Neuronal stem cell (in vitro differentiated cells): ENCODE data around the gene ZFYVE28.

Experiments
- DNase-seq: peaks from one replicate; pipeline ENCODE4 v3.0.0-alpha.2; 2013; ENCODE audit warnings: low spot score
- H2AFZ ChIP-seq: one replicate; pipeline ENCODE4 v1.6.1; 2013; ENCODE audit warnings: mild to moderate bottlenecking, low read length, inconsistent platforms
- H2AK5ac ChIP-seq: 2 replicates; pipeline ENCODE4 v1.6.1; 2013; ENCODE audit warnings: low read depth, mild to moderate bottlenecking, inconsistent platforms, low read length, moderate library complexity, mixed read lengths
- H2BK120ac ChIP-seq: 2 replicates; pipeline ENCODE4 v1.6.1; 2013; ENCODE audit warnings: low read depth, mild to moderate bottlenecking, inconsistent platforms, low read length, moderate library complexity, mixed read lengths
- H2BK12ac ChIP-seq: one replicate; pipeline ENCODE4 v1.6.1; 2013; ENCODE audit warnings: low read length, inconsistent platforms
- H2BK15ac ChIP-seq: 2 replicates; pipeline ENCODE4 v1.6.1; 2013; ENCODE audit warnings: mild to moderate bottlenecking, low read length, inconsistent platforms, mixed read lengths
- H2BK5ac ChIP-seq: one replicate; pipeline ENCODE4 v1.6.1; 2013; ENCODE audit warnings: inconsistent platforms, mild to moderate bottlenecking, low read length, moderate library complexity
- H3K14ac ChIP-seq: one replicate; pipeline ENCODE4 v1.6.1; 2013; ENCODE audit warnings: low read length, inconsistent platforms
- H3K18ac ChIP-seq: 2 replicates; pipeline ENCODE4 v1.6.1; 2013; ENCODE audit warnings: low read length, inconsistent platforms
- H3K23ac ChIP-seq: 2 replicates; pipeline ENCODE4 v1.6.1; 2013; ENCODE audit warnings: low read depth, mild to moderate bottlenecking, mixed read lengths, low read length, inconsistent platforms; ENCODE audit not compliant: poor library complexity
- H3K27ac ChIP-seq: replicated peaks from 3 replicates; pipeline ENCODE4 v1.5.1; 2013; ENCODE audit warnings: low read length, inconsistent platforms
- H3K27me3 ChIP-seq, 3 experiments: 2 replicates each; pipeline ENCODE4 v1.6.1; 2013; ENCODE audit warnings: low read length in 3 of 3, mild to moderate bottlenecking in 2 of 3, inconsistent platforms in 1 of 3, low read depth in 1 of 3, mixed read lengths in 1 of 3, moderate library complexity in 1 of 3; ENCODE audit not compliant: control insufficient read depth in 3 of 3, insufficient read depth in 3 of 3
- H3K36me3 ChIP-seq, 2 donors: replicated peaks in 1 of 2; 2 replicates each; pipeline ENCODE4 v1.6.1; 2013; ENCODE audit warnings: low read length in 2 of 2; ENCODE audit not compliant: control insufficient read depth in 2 of 2, insufficient read depth in 2 of 2
- H3K4ac ChIP-seq: 2 replicates; pipeline ENCODE4 v1.6.1; 2013; ENCODE audit warnings: inconsistent platforms, mild to moderate bottlenecking, low read length, moderate library complexity
- H3K4me1 ChIP-seq, 2 donors: 1 replicate in 1 of 2; 2 replicates in 1 of 2; pipeline ENCODE4 v1.6.1; 2013; ENCODE audit warnings: low read length in 2 of 2, low read depth in 1 of 2; ENCODE audit not compliant: control insufficient read depth in 2 of 2, insufficient read depth in 1 of 2
- H3K4me2 ChIP-seq: one replicate; pipeline ENCODE4 v1.6.1; 2013; ENCODE audit warnings: mild to moderate bottlenecking, low read length, inconsistent platforms; ENCODE audit not compliant: insufficient read depth, poor library complexity, severe bottlenecking
- H3K4me3 ChIP-seq, 2 donors: 2 replicates each; pipeline ENCODE4 v1.5.1; 2013; ENCODE audit warnings: low read length in 2 of 2, mild to moderate bottlenecking in 2 of 2, inconsistent platforms in 1 of 2, moderate library complexity in 1 of 2
- H3K79me1 ChIP-seq: one replicate; pipeline ENCODE4 v1.6.1; 2013; ENCODE audit warnings: low read depth, mild to moderate bottlenecking, inconsistent platforms, low read length, moderate library complexity
- H3K9ac ChIP-seq: one replicate; pipeline ENCODE4 v1.6.1; 2013; ENCODE audit warnings: mild to moderate bottlenecking, low read depth, low read length, inconsistent platforms; ENCODE audit not compliant: poor library complexity
- H3K9me3 ChIP-seq, 2 donors: replicated peaks in 1 of 2; 2 replicates each; pipeline versions ENCODE3 to v1.6.1; 2013; ENCODE audit warnings: low read length in 2 of 2, mild to moderate bottlenecking in 2 of 2, inconsistent platforms in 1 of 2, low read depth in 1 of 2, mixed read lengths in 1 of 2, moderate library complexity in 1 of 2; ENCODE audit not compliant: control insufficient read depth in 2 of 2, insufficient read depth in 1 of 2
- H4K8ac ChIP-seq: one replicate; pipeline ENCODE4 v1.6.1; 2013; ENCODE audit warnings: low read depth, mild to moderate bottlenecking, inconsistent platforms, low read length, moderate library complexity
- H4K91ac ChIP-seq: one replicate; pipeline ENCODE4 v1.6.1; 2013; ENCODE audit warnings: low read length, low read depth, mild to moderate bottlenecking, inconsistent platforms; ENCODE audit not compliant: poor library complexity
- WGBS, 2 donors: extraction: QIAGEN DNeasy Blood & Tissue Kit; methylation state at CpG; one replicate each; pipeline ENCODE4 v1.1.7; 2013; ENCODE audit warnings: missing lambda C conversion rate in 2 of 2, mixed read lengths in 1 of 2; ENCODE audit not compliant: insufficient read length in 2 of 2, insufficient replicate concordance in 1 of 2; ENCODE audit errors: extremely low coverage in 2 of 2; 5-methylcytosine and 5-hydroxymethylcytosine counted together

Gene ZFYVE28

DNA sequence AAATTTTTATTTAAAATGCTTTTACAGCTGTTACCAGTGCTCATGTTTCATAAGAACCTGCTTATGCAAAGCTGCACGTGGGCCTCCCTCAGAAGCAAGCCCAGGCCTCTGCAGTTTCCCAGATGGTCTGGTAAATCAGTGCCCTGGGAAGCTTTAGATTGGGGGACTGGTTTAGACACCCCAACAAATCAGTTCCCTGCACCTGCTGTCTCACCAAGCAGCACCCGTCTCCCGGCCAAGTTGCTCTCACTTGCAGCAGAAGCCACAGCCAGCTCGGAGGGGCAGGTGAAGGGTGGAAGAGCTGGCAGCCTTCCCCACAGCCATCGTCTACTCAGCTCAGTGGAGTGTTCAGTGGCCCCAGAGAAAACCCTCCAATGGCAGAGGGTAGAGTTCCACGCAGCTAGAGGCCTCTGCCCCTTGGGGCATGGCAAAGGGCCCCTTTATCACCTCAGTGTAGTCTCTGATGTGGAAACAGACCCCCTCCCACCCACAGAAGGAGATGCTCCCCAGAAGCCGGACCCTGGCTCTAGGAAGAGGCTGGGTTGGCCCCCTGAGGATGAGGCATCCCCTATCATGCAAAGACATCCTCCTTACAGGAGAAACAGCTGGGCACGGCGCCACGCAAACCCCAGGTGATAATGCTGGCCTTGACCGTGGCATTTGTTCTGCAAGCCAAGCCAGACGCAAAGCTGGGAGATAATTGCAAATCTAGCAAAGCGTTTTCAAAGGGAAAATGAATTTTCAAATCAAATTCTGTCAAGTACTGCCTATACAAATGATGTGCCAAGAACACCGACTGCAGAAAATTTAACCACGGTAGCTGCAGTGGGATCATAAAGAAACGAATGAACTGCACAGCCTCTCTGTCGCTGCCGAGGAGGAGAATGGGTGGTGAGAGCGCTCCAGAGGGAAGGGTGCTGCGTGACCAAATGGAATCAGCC is 51.9 kb downstream of the ZFYVE28 start:
- Histone ChIP-seq H3K23ac (no peak overlapping the region), H3K4me2 (no peak overlapping the region), H2BK120ac (no peak overlapping the region), H2AK5ac (peak overlapping the region; percentile 83), H3K27me3 (peaks cover 0 to 22% (median 0%) of the 10 kb centered on the region in 3 experiments), H3K18ac (no peak overlapping the region), H3K9me3 (peaks cover 2 to 3% of the 10 kb centered on the region in 2 donors), H2BK15ac (no peak overlapping the region), H3K14ac (no peak overlapping the region), H3K36me3 (no peaks in the 10 kb centered on the region), H3K4ac (no peak overlapping the region), H3K4me1 (no peaks in the 10 kb centered on the region), H4K91ac (no peak overlapping the region), H2BK12ac (no peak overlapping the region), H3K4me3 (no peak overlapping the region), H2BK5ac (no peak overlapping the region), H3K27ac (no peak overlapping the region), H4K8ac (no peak overlapping the region), H2AFZ (no peak overlapping the region), H3K9ac (no peak overlapping the region), H3K79me1 (no peaks in the 10 kb centered on the region)
- no peak for DNase-seq
- WGBS, 2 donors, result no CpG with 5 or more reads among the region's 20 CpGs

GRCh38 chr4:2365913-2366210 is 52.6 kb downstream of the ZFYVE28 start:
- no peak overlapping the region for H3K23ac ChIP-seq
- no peak overlapping the region for H3K9ac ChIP-seq
- no peak overlapping the region for H2BK12ac ChIP-seq
- DNase-seq, result no peak
- no CpG with 5 or more reads among the region's 9 CpGs for WGBS, 2 donors
- H3K4ac ChIP-seq, result no peak overlapping the region
- H3K27me3 ChIP-seq, result peaks cover 0 to 27% (median 0%) of the 10 kb centered on the region in 3 experiments
- peak overlapping the region; percentile 15 for H2BK15ac ChIP-seq
- H3K27ac ChIP-seq, result no peak overlapping the region
- no peak overlapping the region for H2AFZ ChIP-seq
- no peak overlapping the region for H2BK5ac ChIP-seq
- H2AK5ac ChIP-seq, result no peak overlapping the region
- no peak overlapping the region for H2BK120ac ChIP-seq
- no peaks in the 10 kb centered on the region for H3K36me3 ChIP-seq
- H3K4me3 ChIP-seq, result no peak overlapping the region
- no peak overlapping the region for H3K4me2 ChIP-seq
- H4K91ac ChIP-seq, result no peak overlapping the region
- no peaks in the 10 kb centered on the region for H3K79me1 ChIP-seq
- H4K8ac ChIP-seq, result no peak overlapping the region
- no peaks in the 10 kb centered on the region for H3K4me1 ChIP-seq
- no peak overlapping the region for H3K18ac ChIP-seq
- H3K14ac ChIP-seq, result no peak overlapping the region
- H3K9me3 ChIP-seq, result peaks cover 2 to 3% of the 10 kb centered on the region in 2 donors

DNA sequence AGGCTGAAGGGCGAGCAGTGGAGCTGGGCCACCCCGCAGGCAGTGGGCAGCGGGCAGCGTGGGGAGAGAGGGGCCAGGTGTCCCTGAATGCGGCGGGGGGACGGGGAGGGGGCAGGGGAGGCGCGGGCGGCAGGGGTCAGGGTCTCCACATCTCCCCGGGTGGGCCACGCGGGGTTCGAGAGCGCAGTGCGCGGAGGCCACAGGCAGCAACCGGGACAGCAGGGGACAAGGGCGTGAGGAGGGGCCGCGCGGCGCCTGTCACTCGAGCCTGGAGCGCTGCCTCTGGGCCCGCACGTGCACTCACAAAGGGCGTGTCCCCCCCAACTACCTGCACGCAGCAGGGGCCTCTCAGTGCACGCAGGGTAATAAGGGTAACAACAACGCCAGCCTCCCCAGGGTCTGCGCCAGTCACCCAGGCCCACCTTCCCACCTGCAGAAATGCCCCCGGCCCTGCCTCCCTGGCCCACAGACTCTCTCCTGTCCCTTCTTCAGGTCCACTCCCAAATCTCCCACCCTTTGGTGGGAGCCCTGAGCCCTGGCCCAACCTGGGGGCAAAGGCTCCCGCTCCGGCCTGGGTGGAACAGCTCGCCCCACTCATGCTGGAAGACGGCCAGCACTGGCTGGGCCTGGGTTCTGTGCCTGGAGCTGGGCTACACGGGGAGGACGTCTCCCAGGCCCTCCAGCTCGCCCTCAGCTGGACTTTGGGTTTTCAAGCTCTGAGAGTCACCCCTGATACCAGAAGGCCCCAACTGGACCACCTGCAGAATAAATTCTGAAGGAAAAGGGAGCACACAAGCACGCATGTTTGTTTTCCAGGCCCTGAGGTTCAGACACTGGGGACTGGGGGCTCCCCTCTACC is 53.2 kb downstream of the ZFYVE28 start:
- no peak overlapping the region for H2BK12ac ChIP-seq
- no peak overlapping the region for H2AFZ ChIP-seq
- DNase-seq, result no peak
- H3K79me1 ChIP-seq, result no peaks in the 10 kb centered on the region
- H3K4ac ChIP-seq, result no peak overlapping the region
- H3K14ac ChIP-seq, result peak overlapping the region; percentile 51
- peak overlapping the region; percentile 69 for H3K18ac ChIP-seq
- WGBS, 2 donors, result no CpG with 5 or more reads among the region's 41 CpGs
- peak overlapping the region; percentile 15 for H2BK15ac ChIP-seq
- H3K36me3 ChIP-seq, result no peaks in the 10 kb centered on the region
- peak overlapping the region; percentile 29 for H2AK5ac ChIP-seq
- peak overlapping the region; percentile 18 for H3K23ac ChIP-seq
- H3K9me3 ChIP-seq, result peaks cover 2 to 3% of the 10 kb centered on the region in 2 donors
- H3K27ac ChIP-seq, result no peak overlapping the region
- H3K4me3 ChIP-seq, result no peak overlapping the region
- no peak overlapping the region for H4K91ac ChIP-seq
- H2BK120ac ChIP-seq, result no peak overlapping the region
- peaks cover 0 to 30% (median 0%) of the 10 kb centered on the region in 3 experiments for H3K27me3 ChIP-seq
- H2BK5ac ChIP-seq, result no peak overlapping the region
- H4K8ac ChIP-seq, result no peak overlapping the region
- peaks cover 0 to 2% of the 10 kb centered on the region in 2 donors for H3K4me1 ChIP-seq
- H3K4me2 ChIP-seq, result no peak overlapping the region
- H3K9ac ChIP-seq, result no peak overlapping the region

- no peak overlapping the region for H2BK5ac ChIP-seq
- H4K8ac ChIP-seq, result no peak overlapping the region
- H3K14ac ChIP-seq, result peak overlapping the region; percentile 76
- no peak overlapping the region for H3K18ac ChIP-seq
- peaks cover 0 to 2% of the 10 kb centered on the region in 2 donors for H3K4me1 ChIP-seq
- WGBS, 2 donors, result no CpG with 5 or more reads among the region's 47 CpGs
- peak overlapping the region; percentile 86 for H3K23ac ChIP-seq
- no peak overlapping the region for H3K4me3 ChIP-seq
- no peak overlapping the region for H2BK120ac ChIP-seq
- H3K79me1 ChIP-seq, result no peaks in the 10 kb centered on the region
- no peak overlapping the region for H3K4ac ChIP-seq
- H2BK15ac ChIP-seq, result peak overlapping the region; percentile 50
- H3K9me3 ChIP-seq, result peaks cover 2 to 3% of the 10 kb centered on the region in 2 donors
- peak overlapping the region; percentile 29 for H2AK5ac ChIP-seq
- peaks cover 0 to 36% (median 0%) of the 10 kb centered on the region in 3 experiments for H3K27me3 ChIP-seq
- no peak overlapping the region for H4K91ac ChIP-seq
- H3K4me2 ChIP-seq, result no peak overlapping the region
- H2BK12ac ChIP-seq, result no peak overlapping the region
- no peaks in the 10 kb centered on the region for H3K36me3 ChIP-seq
- H3K27ac ChIP-seq, result no peak overlapping the region
- no peak overlapping the region for H3K9ac ChIP-seq
- H2AFZ ChIP-seq, result no peak overlapping the region
- DNase-seq, result no peak
Measured at GRCh38 chr4:2364654-2365053, 53.8 kb downstream of the ZFYVE28 start.
